GM12878 (cell line): Measurements from ENCODE around the gene MRPL38. TPM values are rescaled to one million over a fixed set of nuclear protein-coding genes. Genes with fewer than 3 reads are reported as not detected.
A peak's percentile ranks its signal among the peaks of the same experiment; 100 is the strongest.

Experiments used
- CEBPB ChIP-seq, 2 experiments: fragments of 150-350 bp in 1 of 2; IDR thresholded peaks; 2 replicates each; pipeline ENCODE4 v1.6.1; 2012 to 2014; ENCODE audit warnings: low read depth in 2 of 2, low read length in 2 of 2, borderline replicate concordance in 1 of 2, inconsistent platforms in 1 of 2
- CHD2 ChIP-seq: IDR thresholded peaks from 2 replicates; pipeline ENCODE4 v1.6.1; 2011; ENCODE audit warnings: low read depth, low read length, improper control_type of control experiment, borderline replicate concordance
- CREM ChIP-seq: IDR thresholded peaks from 2 replicates; pipeline ENCODE4 v1.6.1; 2014; ENCODE audit warnings: antibody characterized with exemption, low read depth
- FOS ChIP-seq: IDR thresholded peaks from 3 replicates; pipeline ENCODE4 v1.6.1; 2011; ENCODE audit warnings: borderline replicate concordance; ENCODE audit not compliant: insufficient read length; ENCODE audit errors: extremely low read depth
- KLF5 ChIP-seq: fragments of 450-650 bp; IDR thresholded peaks from 2 replicates; pipeline ENCODE4 v1.6.1; 2014; ENCODE audit warnings: mild to moderate bottlenecking; ENCODE audit not compliant: partially characterized antibody
- NFYB ChIP-seq: IDR thresholded peaks from 2 replicates; pipeline ENCODE4 v1.6.1; 2011; ENCODE audit warnings: low read depth, mild to moderate bottlenecking, low read length, improper control_type of control experiment, moderate library complexity; ENCODE audit not compliant: insufficient read depth
- PAX5 ChIP-seq: IDR thresholded peaks from 2 replicates; pipeline ENCODE4 v1.6.1; 2011; ENCODE audit warnings: low read depth, low read length, borderline replicate concordance
- POLR2AphosphoS2 ChIP-seq: IDR thresholded peaks from 2 replicates; pipeline ENCODE4 v1.6.1; 2011; ENCODE audit warnings: low read depth, mild to moderate bottlenecking, low read length, improper control_type of control experiment, moderate library complexity
- SIN3A ChIP-seq: IDR thresholded peaks from 2 replicates; pipeline ENCODE4 v1.6.1; 2012; ENCODE audit warnings: low read depth, low read length, improper control_type of control experiment
- SMAD1 ChIP-seq: fragments of 450-650 bp; IDR thresholded peaks from 2 replicates; pipeline ENCODE4 v1.6.1; 2018; ENCODE audit warnings: mild to moderate bottlenecking, low read depth; ENCODE audit not compliant: partially characterized antibody
- SMAD5 ChIP-seq: IDR thresholded peaks from 2 replicates; pipeline ENCODE4 v1.6.1; 2016; ENCODE audit warnings: antibody characterized with exemption, low read depth
- TCF3 ChIP-seq: IDR thresholded peaks from 2 replicates; pipeline ENCODE4 v1.6.1; 2012; ENCODE audit warnings: low read depth, mild to moderate bottlenecking, low read length, borderline replicate concordance; ENCODE audit not compliant: insufficient read depth
- polyA plus RNA-seq, 11 experiments: library from polyadenylated mRNA; depleted of rRNA in 4 of 11; unstranded in 6 of 11; stranded (reverse) in 5 of 11; fragments of >200 nt; fragmentation: Nextera tagmentation in 4 of 11; fragmentation: Illumina TruSeq in 1 of 11; extraction: Ambion mirVana in 4 of 11; extraction: Trizol in 1 of 11; gene quantifications; 1 replicate in 1 of 11; 2 replicates in 10 of 11; pipeline versions ENCODE4 v1.2.1 to v1.2.3, GENCODE V29; 2011 to 2016; ENCODE audit warnings: inconsistent platforms in 2 of 11, missing spikeins in 2 of 11, low read depth in 1 of 11
- total RNA-seq, 4 experiments: library from RNA; depleted of rRNA in 3 of 4; stranded (reverse); fragments of >200 nt in 3 of 4; fragmentation: Illumina TruSeq in 1 of 4; extraction: Trizol in 1 of 4; gene quantifications; 2 replicates each; pipeline versions ENCODE4 v1.2.1 to v1.2.3, GENCODE V29; 2013 to 2021
- TF ChIP-seq, protein P1 (sequence below): fragments of 450-650 bp; formaldehyde crosslinking; IDR thresholded peaks from 2 replicates; pipeline ENCODE4 v1.4.0; 2020; ENCODE audit warnings: mild to moderate bottlenecking, moderate library complexity
- TF ChIP-seq, protein P2 (sequence below): fragments of 450-650 bp; IDR thresholded peaks from 2 replicates; pipeline ENCODE4 v1.6.1; 2017; ENCODE audit warnings: low read depth, mild to moderate bottlenecking, moderate library complexity
- TF ChIP-seq, protein P3 (sequence below): IDR thresholded peaks from 2 replicates; pipeline ENCODE4 v1.6.1; 2012; ENCODE audit warnings: low read depth, low read length, improper control_type of control experiment
- TF ChIP-seq, protein P4 (sequence below): fragments of 450-650 bp; IDR thresholded peaks from 2 replicates; pipeline ENCODE4 v1.6.1; 2016; ENCODE audit warnings: mild to moderate bottlenecking
- TF ChIP-seq, protein P5 (sequence below): fragments of 450-650 bp; IDR thresholded peaks from 2 replicates; pipeline ENCODE4 v1.6.1; 2018; ENCODE audit warnings: borderline replicate concordance, mild to moderate bottlenecking; ENCODE audit not compliant: partially characterized antibody
- TF ChIP-seq, protein P6 (sequence below): IDR thresholded peaks from 2 replicates; pipeline ENCODE4 v1.6.1; 2011; ENCODE audit warnings: borderline replicate concordance, low read depth, mild to moderate bottlenecking, moderate library complexity, low read length; ENCODE audit not compliant: insufficient read depth, poor library complexity, severe bottlenecking

Gene MRPL38
- total and polyA plus RNA-seq, 10 of the 15 experiments (the other 5 are each of a cell fraction or from before 2014, with no cell fraction given), result 6.6 to 205 (median 53.1) TPM

DNA sequence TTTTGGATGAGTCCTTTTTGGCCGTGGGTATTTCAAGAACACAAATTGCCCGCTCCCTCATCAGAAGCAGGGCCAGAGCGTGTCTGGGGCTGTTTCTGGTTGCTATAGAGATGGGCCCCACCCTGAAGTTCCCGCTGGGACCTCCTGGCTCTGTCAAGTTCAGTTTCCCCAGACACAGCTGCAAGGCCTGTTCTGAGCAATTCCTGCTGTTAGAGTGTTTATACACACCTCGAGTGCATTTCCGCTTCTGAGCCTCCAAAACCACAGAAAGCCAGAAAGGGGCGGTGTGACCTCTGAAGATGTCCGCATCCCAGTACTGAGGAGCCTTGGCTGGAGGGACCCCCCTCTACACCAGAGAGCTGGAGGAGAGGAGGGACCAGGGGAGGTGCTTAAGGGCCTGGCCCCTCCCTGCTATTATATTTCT lies 40.2 kb downstream of the MRPL38 start (continued):
- TF ChIP-seq, protein P1, sequence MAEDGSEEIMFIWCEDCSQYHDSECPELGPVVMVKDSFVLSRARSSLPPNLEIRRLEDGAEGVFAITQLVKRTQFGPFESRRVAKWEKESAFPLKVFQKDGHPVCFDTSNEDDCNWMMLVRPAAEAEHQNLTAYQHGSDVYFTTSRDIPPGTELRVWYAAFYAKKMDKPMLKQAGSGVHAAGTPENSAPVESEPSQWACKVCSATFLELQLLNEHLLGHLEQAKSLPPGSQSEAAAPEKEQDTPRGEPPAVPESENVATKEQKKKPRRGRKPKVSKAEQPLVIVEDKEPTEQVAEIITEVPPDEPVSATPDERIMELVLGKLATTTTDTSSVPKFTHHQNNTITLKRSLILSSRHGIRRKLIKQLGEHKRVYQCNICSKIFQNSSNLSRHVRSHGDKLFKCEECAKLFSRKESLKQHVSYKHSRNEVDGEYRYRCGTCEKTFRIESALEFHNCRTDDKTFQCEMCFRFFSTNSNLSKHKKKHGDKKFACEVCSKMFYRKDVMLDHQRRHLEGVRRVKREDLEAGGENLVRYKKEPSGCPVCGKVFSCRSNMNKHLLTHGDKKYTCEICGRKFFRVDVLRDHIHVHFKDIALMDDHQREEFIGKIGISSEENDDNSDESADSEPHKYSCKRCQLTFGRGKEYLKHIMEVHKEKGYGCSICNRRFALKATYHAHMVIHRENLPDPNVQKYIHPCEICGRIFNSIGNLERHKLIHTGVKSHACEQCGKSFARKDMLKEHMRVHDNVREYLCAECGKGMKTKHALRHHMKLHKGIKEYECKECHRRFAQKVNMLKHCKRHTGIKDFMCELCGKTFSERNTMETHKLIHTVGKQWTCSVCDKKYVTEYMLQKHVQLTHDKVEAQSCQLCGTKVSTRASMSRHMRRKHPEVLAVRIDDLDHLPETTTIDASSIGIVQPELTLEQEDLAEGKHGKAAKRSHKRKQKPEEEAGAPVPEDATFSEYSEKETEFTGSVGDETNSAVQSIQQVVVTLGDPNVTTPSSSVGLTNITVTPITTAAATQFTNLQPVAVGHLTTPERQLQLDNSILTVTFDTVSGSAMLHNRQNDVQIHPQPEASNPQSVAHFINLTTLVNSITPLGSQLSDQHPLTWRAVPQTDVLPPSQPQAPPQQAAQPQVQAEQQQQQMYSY (CRISPR knock-in tag), result no peak
- TF ChIP-seq CHD2 (no peak), SIN3A (no peak), FOS (no peak), NFYB (no peak), POLR2AphosphoS2 (no peak), CREM (peak; percentile 52), SMAD5 (no peak), TCF3 (peak; percentile 95), PAX5 (no peak), SMAD1 (no peak), KLF5 (no peak), CEBPB (IDR thresholded peaks at IDR 0.05; ENCODE audit: borderline replicate concordance in 1 of 2, low read depth in 2 of 2, low read length in 2 of 2) (no peak)
- TF ChIP-seq, protein P2, sequence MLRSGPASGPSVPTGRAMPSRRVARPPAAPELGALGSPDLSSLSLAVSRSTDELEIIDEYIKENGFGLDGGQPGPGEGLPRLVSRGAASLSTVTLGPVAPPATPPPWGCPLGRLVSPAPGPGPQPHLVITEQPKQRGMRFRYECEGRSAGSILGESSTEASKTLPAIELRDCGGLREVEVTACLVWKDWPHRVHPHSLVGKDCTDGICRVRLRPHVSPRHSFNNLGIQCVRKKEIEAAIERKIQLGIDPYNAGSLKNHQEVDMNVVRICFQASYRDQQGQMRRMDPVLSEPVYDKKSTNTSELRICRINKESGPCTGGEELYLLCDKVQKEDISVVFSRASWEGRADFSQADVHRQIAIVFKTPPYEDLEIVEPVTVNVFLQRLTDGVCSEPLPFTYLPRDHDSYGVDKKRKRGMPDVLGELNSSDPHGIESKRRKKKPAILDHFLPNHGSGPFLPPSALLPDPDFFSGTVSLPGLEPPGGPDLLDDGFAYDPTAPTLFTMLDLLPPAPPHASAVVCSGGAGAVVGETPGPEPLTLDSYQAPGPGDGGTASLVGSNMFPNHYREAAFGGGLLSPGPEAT, result peak; percentile 47; the same call in 1 of the 2 replicates
- TF ChIP-seq, protein P3, sequence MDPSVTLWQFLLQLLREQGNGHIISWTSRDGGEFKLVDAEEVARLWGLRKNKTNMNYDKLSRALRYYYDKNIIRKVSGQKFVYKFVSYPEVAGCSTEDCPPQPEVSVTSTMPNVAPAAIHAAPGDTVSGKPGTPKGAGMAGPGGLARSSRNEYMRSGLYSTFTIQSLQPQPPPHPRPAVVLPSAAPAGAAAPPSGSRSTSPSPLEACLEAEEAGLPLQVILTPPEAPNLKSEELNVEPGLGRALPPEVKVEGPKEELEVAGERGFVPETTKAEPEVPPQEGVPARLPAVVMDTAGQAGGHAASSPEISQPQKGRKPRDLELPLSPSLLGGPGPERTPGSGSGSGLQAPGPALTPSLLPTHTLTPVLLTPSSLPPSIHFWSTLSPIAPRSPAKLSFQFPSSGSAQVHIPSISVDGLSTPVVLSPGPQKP, result 0 out of 2 replicates have a peak, but pooled peaks have one; percentile 44
- TF ChIP-seq, protein P4, sequence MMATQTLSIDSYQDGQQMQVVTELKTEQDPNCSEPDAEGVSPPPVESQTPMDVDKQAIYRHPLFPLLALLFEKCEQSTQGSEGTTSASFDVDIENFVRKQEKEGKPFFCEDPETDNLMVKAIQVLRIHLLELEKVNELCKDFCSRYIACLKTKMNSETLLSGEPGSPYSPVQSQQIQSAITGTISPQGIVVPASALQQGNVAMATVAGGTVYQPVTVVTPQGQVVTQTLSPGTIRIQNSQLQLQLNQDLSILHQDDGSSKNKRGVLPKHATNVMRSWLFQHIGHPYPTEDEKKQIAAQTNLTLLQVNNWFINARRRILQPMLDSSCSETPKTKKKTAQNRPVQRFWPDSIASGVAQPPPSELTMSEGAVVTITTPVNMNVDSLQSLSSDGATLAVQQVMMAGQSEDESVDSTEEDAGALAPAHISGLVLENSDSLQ, result peak; percentile 54; the same call in 1 of the 2 replicates
- TF ChIP-seq, protein P5, sequence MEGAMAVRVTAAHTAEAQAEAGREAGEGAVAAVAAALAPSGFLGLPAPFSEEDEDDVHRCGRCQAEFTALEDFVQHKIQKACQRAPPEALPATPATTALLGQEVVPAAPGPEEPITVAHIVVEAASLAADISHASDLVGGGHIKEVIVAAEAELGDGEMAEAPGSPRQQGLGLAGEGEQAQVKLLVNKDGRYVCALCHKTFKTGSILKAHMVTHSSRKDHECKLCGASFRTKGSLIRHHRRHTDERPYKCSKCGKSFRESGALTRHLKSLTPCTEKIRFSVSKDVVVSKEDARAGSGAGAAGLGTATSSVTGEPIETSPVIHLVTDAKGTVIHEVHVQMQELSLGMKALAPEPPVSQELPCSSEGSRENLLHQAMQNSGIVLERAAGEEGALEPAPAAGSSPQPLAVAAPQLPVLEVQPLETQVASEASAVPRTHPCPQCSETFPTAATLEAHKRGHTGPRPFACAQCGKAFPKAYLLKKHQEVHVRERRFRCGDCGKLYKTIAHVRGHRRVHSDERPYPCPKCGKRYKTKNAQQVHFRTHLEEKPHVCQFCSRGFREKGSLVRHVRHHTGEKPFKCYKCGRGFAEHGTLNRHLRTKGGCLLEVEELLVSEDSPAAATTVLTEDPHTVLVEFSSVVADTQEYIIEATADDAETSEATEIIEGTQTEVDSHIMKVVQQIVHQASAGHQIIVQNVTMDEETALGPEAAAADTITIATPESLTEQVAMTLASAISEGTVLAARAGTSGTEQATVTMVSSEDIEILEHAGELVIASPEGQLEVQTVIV, result no peak
- TF ChIP-seq, protein P6, sequence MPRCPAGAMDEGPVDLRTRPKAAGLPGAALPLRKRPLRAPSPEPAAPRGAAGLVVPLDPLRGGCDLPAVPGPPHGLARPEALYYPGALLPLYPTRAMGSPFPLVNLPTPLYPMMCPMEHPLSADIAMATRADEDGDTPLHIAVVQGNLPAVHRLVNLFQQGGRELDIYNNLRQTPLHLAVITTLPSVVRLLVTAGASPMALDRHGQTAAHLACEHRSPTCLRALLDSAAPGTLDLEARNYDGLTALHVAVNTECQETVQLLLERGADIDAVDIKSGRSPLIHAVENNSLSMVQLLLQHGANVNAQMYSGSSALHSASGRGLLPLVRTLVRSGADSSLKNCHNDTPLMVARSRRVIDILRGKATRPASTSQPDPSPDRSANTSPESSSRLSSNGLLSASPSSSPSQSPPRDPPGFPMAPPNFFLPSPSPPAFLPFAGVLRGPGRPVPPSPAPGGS, result no peak
